Placental epithelial cell (primary cell): ENCODE data around the gene METTL2A. TPM values are rescaled to one million over a fixed set of nuclear protein-coding genes. Genes with fewer than 3 reads are reported as not detected.

Experiments
- small RNA-seq: library from RNA; depleted of rRNA; stranded (forward); fragments of <200 nt; gene quantifications from one replicate; pipeline ENCODE3, GENCODE V24; 2012
- total RNA-seq: library from RNA; depleted of rRNA; stranded (reverse); fragments of >200 nt; gene quantifications from 2 replicates; pipeline ENCODE4 v1.2.3, GENCODE V29; 2012

METTL2A gene, protein sequence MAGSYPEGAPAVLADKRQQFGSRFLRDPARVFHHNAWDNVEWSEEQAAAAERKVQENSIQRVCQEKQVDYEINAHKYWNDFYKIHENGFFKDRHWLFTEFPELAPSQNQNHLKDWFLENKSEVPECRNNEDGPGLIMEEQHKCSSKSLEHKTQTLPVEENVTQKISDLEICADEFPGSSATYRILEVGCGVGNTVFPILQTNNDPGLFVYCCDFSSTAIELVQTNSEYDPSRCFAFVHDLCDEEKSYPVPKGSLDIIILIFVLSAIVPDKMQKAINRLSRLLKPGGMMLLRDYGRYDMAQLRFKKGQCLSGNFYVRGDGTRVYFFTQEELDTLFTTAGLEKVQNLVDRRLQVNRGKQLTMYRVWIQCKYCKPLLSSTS
- total RNA-seq = 11.8 and 19.8 TPM in 2 replicates

DNA sequence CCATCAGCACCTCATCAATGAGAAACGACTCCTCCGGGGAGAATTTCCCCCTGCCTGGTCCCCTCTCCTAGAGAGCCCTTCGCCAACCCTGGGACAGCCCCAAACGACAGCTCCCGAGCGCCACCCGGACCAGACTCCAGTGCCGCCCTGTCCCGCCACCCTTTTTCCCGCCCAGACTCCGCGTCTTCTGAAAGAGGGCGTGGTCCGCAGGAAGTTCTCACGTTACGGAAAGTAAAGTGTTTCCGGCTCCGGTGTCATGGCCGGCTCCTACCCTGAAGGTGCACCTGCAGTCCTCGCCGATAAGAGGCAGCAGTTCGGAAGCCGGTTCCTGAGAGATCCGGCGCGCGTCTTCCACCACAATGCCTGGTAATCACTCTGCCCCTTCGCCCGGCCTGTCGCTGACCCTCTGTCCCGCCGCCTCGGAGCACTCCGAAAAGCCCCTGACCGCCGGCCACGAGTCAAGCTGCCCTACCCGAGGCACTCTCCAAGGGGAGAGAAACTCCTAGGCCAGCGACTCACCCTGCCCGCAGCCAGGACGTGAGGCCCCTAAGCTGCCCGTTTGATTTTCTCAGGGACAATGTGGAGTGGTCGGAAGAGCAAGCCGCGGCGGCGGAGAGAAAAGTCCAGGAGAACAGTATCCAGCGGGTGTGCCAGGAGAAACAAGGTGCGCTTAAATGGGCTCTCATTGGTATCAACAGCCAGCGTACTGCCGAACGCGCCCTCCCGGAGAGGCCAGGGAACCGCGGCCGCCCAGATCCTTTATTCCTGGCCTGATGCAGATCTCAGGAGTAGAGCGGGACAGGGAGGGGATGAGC lies at the start of gene METTL2A:
Gene METTL2A, plus strand, starts transcription at position 251 of the 815 bp plus-strand sequence. Its CDS starts 6 bp downstream, at position 257.

DNA sequence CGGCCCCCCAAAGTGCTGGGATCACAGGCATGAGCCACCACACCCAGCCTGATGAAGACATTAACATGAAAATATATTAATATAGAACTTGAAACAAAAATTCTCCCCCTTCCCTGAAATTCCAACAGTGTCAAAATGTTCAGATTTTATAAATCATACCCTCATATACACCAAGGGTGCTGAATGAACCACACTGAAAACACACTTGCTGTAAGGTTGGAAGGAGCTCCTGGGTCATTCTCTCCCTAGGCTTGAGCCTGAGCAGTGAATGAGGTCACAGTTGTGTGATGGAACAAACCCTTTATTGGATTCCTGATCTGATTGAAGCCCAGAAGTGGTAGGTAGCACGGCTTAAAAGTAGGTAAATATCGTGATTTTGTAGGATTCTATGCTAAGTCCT lies 43.4 kb upstream of the METTL2A start, which contains the start of gene EFCAB3:
Gene EFCAB3, plus strand, starts transcription at position 301 of the 400 bp plus-strand sequence. CDS start 2,427 bp downstream, outside the sequence.

DNA sequence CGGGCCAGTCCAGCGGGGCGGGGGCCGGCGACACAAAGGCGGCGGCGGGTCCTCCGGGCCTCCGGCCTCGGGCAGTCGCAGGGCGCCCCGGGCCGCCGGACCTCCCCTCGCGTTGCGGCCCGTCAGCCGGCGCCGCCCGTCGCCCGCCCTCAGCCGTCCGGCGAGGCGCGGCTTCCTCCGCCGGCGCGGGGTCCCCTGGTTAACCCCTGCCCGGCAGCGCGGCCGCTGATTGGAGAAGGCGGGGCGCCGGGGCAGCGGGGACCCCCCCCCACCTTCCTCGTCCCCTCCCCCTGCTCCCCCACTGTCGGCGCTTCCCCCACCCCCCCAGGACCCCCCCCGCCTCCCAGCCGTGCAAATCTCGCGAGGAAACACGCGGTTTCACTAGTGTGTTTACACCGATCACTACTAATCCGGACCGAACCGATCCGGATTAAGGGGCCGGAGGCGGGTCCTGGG lies 54.8 kb downstream of the METTL2A start, which contains the start of gene TLK2:
Gene TLK2, plus strand, starts transcription at position 402 of the 456 bp plus-strand sequence. CDS start 2,301 bp downstream, outside the sequence.

Small RNAs within 50 kb of the gene (small RNA-seq; reads per million reads assigned to genes)
- gene RNU7-52P = not detected

Other genes with a start within 250 kb of the METTL2A start
- not detected in 2 replicates for gene EFCAB3, start 43.3 kb upstream of the METTL2A start, total RNA-seq
- gene TLK2, start 54.9 kb downstream of the METTL2A start, total RNA-seq = 29.8 and 33.4 TPM in 2 replicates
- 9.0 and 18.8 TPM in 2 replicates for gene MRC2, start 203.8 kb downstream of the METTL2A start, total RNA-seq